OCI-LY7 (cell line): Measurements from ENCODE around the gene C9orf72.

Source experiments
- CTCF ChIP-seq: fragments of 200-600 bp; sonication (generic); conservative IDR thresholded peaks from 2 replicates; pipeline ENCODE4 v1.5.1; 2014; ENCODE audit warnings: mild to moderate bottlenecking, antibody characterized with exemption, low read length, moderate library complexity, mixed read lengths
- EZH2phosphoT487 ChIP-seq: fragments of 200-600 bp; sonication (generic); IDR thresholded peaks from 2 replicates; pipeline ENCODE4 v1.6.1; 2018; ENCODE audit warnings: low read depth, borderline replicate concordance, mild to moderate bottlenecking, mixed run types, antibody characterized with exemption, low read length, moderate library complexity, mixed read lengths

- no peak for TF ChIP-seq CTCF
- TF ChIP-seq EZH2phosphoT487: no peak
These were observed 17.4 kb upstream of the C9orf72 start for GRCh38 chr9:27590651-27591050.
